A673 (cell line): Measurements from ENCODE around the gene TMEM239.
"Not testable (repeated sequence)": the region's sequence is repeated elsewhere in the genome, so short reads cannot be mapped to it uniquely, and the experiment has no call there.

ENCODE experiments used
- CTCF ChIP-seq: fragments of 300-800, 200-600 bp; sonication (generic); conservative IDR thresholded peaks from 2 replicates; pipeline ENCODE4 v1.5.1; 2017; ENCODE audit warnings: low read depth, mild to moderate bottlenecking, antibody characterized with exemption, low read length, moderate library complexity, mixed read lengths
- EZH2 ChIP-seq: fragments of 200-600 bp; sonication (generic); IDR thresholded peaks from 2 replicates; pipeline ENCODE4 v1.6.1; 2017; ENCODE audit warnings: borderline replicate concordance, low read depth, mild to moderate bottlenecking, mixed read lengths, antibody characterized with exemption, low read length; ENCODE audit not compliant: poor library complexity, severe bottlenecking

GRCh38 chr20:2831206-2831605 is 15.0 kb downstream of the TMEM239 start:
- TF ChIP-seq CTCF, EZH2: not testable (repeated sequence)
